HepG2 (cell line): ENCODE results near the gene CACNG5. TPM values are rescaled to one million over a fixed set of nuclear protein-coding genes. Genes with fewer than 3 reads are reported as not detected.
A peak's percentile ranks its signal among the peaks of the same experiment; 100 is the strongest.

Experiments
- ARHGAP35 ChIP-seq: sonication (generic); formaldehyde crosslinking; IDR thresholded peaks from 2 replicates; pipeline ENCODE4 v1.9.0; 2022; ENCODE audit warnings: mild to moderate bottlenecking, inconsistent platforms, moderate library complexity, missing genetic modification reagents, borderline replicate concordance
- HNF4G ChIP-seq, 2 experiments: sonication (generic) in 1 of 2; formaldehyde crosslinking in 1 of 2; IDR thresholded peaks; 2 replicates each; pipeline versions ENCODE4 v1.4.0 to v1.6.1; 2011 to 2020; ENCODE audit warnings: borderline replicate concordance in 2 of 2, low read depth in 2 of 2, mild to moderate bottlenecking in 2 of 2, low read length in 1 of 2, missing genetic modification reagents in 1 of 2, moderate library complexity in 1 of 2
- HNRNPL ChIP-seq: fragments of 200-400 bp; formaldehyde crosslinking; IDR thresholded peaks from 2 replicates; pipeline ENCODE4 v1.6.1; 2017; ENCODE audit warnings: mild to moderate bottlenecking, low read depth, low read length
- IRF2 ChIP-seq: IDR thresholded peaks from 2 replicates; pipeline ENCODE4 v1.6.1; 2018; ENCODE audit warnings: missing genetic modification reagents, missing compliant biosample characterization
- JUND ChIP-seq: sonication (generic); formaldehyde crosslinking; IDR thresholded peaks from 2 replicates; pipeline ENCODE4 v1.8.0; 2022; ENCODE audit warnings: mild to moderate bottlenecking, missing genetic modification reagents
- NKX3-1 ChIP-seq: sonication (generic); formaldehyde crosslinking; IDR thresholded peaks from 2 replicates; pipeline ENCODE4 v1.5.0; 2020; ENCODE audit warnings: missing genetic modification reagents
- SRSF4 ChIP-seq: fragments of 200-400 bp; formaldehyde crosslinking; IDR thresholded peaks from one replicate; pipeline ENCODE4 v1.6.1; 2018; ENCODE audit warnings: mild to moderate bottlenecking, low read depth, low read length, moderate library complexity; ENCODE audit not compliant: poor library complexity, severe bottlenecking
- TAF1 ChIP-seq: sonication (generic); formaldehyde crosslinking; IDR thresholded peaks from 2 replicates; pipeline ENCODE4 v1.4.0; 2020; ENCODE audit warnings: missing genetic modification reagents
- ZFX ChIP-seq: sonication (generic); formaldehyde crosslinking; IDR thresholded peaks from 2 replicates; pipeline ENCODE4 v1.4.0; 2020; ENCODE audit warnings: mild to moderate bottlenecking, low read depth, missing genetic modification reagents, moderate library complexity
- ZNF232 ChIP-seq: sonication (generic); formaldehyde crosslinking; IDR thresholded peaks from 2 replicates; pipeline ENCODE4 v1.4.0; 2020; ENCODE audit warnings: missing genetic modification reagents, borderline replicate concordance
- ZNF263 ChIP-seq: sonication (generic); formaldehyde crosslinking; IDR thresholded peaks from 2 replicates; pipeline ENCODE4 v1.4.0; 2020; ENCODE audit warnings: missing genetic modification reagents
- ZNF34 ChIP-seq: sonication (generic); formaldehyde crosslinking; IDR thresholded peaks from 2 replicates; pipeline ENCODE4 v1.4.0; 2020; ENCODE audit warnings: mild to moderate bottlenecking, missing genetic modification reagents, borderline replicate concordance
- ZNF383 ChIP-seq: sonication (generic); formaldehyde crosslinking; IDR thresholded peaks from 2 replicates; pipeline ENCODE4 v1.4.0; 2020; ENCODE audit warnings: missing genetic modification reagents, mild to moderate bottlenecking, borderline replicate concordance
- ZNF556 ChIP-seq: sonication (generic); formaldehyde crosslinking; IDR thresholded peaks from 2 replicates; pipeline ENCODE4 v1.4.0; 2020; ENCODE audit warnings: mild to moderate bottlenecking, missing genetic modification reagents, borderline replicate concordance
- ZNF7 ChIP-seq: IDR thresholded peaks from 2 replicates; pipeline ENCODE4 v1.6.1; 2016; ENCODE audit warnings: missing biosample characterization, missing genetic modification reagents
- ZNF841 ChIP-seq: sonication (generic); formaldehyde crosslinking; IDR thresholded peaks from 2 replicates; pipeline ENCODE4 v1.8.1; 2023; ENCODE audit warnings: missing genetic modification reagents, borderline replicate concordance
- polyA plus RNA-seq, 8 experiments: library from polyadenylated mRNA; depleted of rRNA in 3 of 8; stranded (reverse) in 7 of 8; unstranded in 1 of 8; fragments of >200 nt; fragmentation: Illumina TruSeq in 4 of 8; extraction: Trizol in 4 of 8; gene quantifications; 2 replicates each; pipeline versions ENCODE4 v1.2.1 to v1.2.3, GENCODE V29; 2011 to 2016; ENCODE audit warnings: low read depth in 4 of 8, missing spikeins in 1 of 8, mixed read lengths in 1 of 8; ENCODE audit not compliant: insufficient read depth in 1 of 8
- total RNA-seq, 5 experiments: library from RNA; depleted of rRNA; stranded (reverse); fragments of >200 nt; fragmentation: Illumina TruSeq; extraction: Trizol; gene quantifications; 2 replicates each; pipeline ENCODE4 v1.2.3, GENCODE V29; 2016; ENCODE audit warnings: low read depth in 1 of 5
- TF ChIP-seq, protein P1 (sequence below): sonication (generic); formaldehyde crosslinking; IDR thresholded peaks from 2 replicates; pipeline ENCODE4 v1.5.0; 2020; ENCODE audit warnings: mild to moderate bottlenecking, missing genetic modification reagents
- TF ChIP-seq, protein P2 (sequence below): sonication (generic); formaldehyde crosslinking; IDR thresholded peaks from 2 replicates; pipeline ENCODE4 v1.8.0; 2022; ENCODE audit warnings: mild to moderate bottlenecking, missing genetic modification reagents, moderate library complexity
- TF ChIP-seq, protein P3 (sequence below): sonication (generic); formaldehyde crosslinking; IDR thresholded peaks from 2 replicates; pipeline ENCODE4 v1.5.1; 2020; ENCODE audit warnings: missing genetic modification reagents, mild to moderate bottlenecking, borderline replicate concordance
- TF ChIP-seq, protein P4 (sequence below): sonication (generic); formaldehyde crosslinking; IDR thresholded peaks from 2 replicates; pipeline ENCODE4 v1.4.0; 2020; ENCODE audit warnings: mild to moderate bottlenecking, missing genetic modification reagents
- TF ChIP-seq, protein P5 (sequence below): sonication (generic); formaldehyde crosslinking; IDR thresholded peaks from 2 replicates; pipeline ENCODE4 v1.4.0; 2020; ENCODE audit warnings: missing genetic modification reagents

Gene CACNG5
- total and polyA plus RNA-seq, 2 of the 13 experiments (the other 11 are each of a cell fraction or from before 2014, with no cell fraction given) = not detected

DNA sequence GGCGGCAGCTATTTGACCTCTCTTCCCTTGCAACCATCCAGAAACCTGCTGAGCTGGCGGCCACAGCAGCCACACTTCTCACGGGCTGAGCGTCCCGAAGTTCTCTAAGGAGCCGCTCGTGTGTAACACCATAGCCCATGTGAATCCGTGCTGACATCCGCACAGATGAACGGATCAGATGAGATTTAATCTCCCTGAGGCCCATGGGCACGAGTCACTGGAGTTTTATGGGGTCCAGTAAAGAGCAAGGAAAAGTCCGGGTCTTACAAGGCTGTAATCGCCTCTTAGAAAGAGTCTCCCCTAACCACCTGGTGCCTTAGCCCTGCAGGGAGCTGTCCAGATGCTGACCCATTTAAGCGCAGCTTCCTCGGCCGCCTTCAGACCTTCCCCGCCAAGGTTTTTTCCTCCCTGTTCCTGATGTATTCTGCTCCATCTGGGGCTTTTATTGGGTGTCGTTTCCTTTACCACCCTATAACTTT is 5.5 kb upstream of the CACNG5 start (continued):
- TF ChIP-seq ZNF263 (CRISPR knock-in tag) (0 out of 2 replicates have a peak, but pooled peaks have one; percentile 40), HNF4G (IDR thresholded peaks at IDR 0.05; ENCODE audit: borderline replicate concordance, low read depth, low read length) (no peak), HNF4G (CRISPR knock-in tag; IDR thresholded peaks at IDR 0.05; ENCODE audit: borderline replicate concordance, low read depth) (no peak), ZNF383 (CRISPR knock-in tag) (no peak), ZNF232 (CRISPR knock-in tag) (peak; percentile 80; the same call in 1 of the 2 replicates), IRF2 (CRISPR knock-in tag) (no peak), ZNF34 (no peak), ZNF7 (no peak), ZNF841 (CRISPR knock-in tag) (no peak), TAF1 (no peak), JUND (CRISPR knock-in tag) (no peak), SRSF4 (no peak), ARHGAP35 (CRISPR knock-in tag) (no peak), ZNF556 (no peak), ZFX (no peak), HNRNPL (no peak), NKX3-1 (CRISPR knock-in tag) (no peak)
- TF ChIP-seq, protein P1, sequence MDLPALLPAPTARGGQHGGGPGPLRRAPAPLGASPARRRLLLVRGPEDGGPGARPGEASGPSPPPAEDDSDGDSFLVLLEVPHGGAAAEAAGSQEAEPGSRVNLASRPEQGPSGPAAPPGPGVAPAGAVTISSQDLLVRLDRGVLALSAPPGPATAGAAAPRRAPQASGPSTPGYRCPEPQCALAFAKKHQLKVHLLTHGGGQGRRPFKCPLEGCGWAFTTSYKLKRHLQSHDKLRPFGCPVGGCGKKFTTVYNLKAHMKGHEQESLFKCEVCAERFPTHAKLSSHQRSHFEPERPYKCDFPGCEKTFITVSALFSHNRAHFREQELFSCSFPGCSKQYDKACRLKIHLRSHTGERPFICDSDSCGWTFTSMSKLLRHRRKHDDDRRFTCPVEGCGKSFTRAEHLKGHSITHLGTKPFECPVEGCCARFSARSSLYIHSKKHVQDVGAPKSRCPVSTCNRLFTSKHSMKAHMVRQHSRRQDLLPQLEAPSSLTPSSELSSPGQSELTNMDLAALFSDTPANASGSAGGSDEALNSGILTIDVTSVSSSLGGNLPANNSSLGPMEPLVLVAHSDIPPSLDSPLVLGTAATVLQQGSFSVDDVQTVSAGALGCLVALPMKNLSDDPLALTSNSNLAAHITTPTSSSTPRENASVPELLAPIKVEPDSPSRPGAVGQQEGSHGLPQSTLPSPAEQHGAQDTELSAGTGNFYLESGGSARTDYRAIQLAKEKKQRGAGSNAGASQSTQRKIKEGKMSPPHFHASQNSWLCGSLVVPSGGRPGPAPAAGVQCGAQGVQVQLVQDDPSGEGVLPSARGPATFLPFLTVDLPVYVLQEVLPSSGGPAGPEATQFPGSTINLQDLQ (CRISPR knock-in tag) = no peak
- TF ChIP-seq, protein P2, sequence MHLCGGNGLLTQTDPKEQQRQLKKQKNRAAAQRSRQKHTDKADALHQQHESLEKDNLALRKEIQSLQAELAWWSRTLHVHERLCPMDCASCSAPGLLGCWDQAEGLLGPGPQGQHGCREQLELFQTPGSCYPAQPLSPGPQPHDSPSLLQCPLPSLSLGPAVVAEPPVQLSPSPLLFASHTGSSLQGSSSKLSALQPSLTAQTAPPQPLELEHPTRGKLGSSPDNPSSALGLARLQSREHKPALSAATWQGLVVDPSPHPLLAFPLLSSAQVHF (CRISPR knock-in tag) = no peak
- TF ChIP-seq, protein P3, sequence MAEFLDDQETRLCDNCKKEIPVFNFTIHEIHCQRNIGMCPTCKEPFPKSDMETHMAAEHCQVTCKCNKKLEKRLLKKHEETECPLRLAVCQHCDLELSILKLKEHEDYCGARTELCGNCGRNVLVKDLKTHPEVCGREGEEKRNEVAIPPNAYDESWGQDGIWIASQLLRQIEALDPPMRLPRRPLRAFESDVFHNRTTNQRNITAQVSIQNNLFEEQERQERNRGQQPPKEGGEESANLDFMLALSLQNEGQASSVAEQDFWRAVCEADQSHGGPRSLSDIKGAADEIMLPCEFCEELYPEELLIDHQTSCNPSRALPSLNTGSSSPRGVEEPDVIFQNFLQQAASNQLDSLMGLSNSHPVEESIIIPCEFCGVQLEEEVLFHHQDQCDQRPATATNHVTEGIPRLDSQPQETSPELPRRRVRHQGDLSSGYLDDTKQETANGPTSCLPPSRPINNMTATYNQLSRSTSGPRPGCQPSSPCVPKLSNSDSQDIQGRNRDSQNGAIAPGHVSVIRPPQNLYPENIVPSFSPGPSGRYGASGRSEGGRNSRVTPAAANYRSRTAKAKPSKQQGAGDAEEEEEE (CRISPR knock-in tag) = no peak
- TF ChIP-seq, protein P4, sequence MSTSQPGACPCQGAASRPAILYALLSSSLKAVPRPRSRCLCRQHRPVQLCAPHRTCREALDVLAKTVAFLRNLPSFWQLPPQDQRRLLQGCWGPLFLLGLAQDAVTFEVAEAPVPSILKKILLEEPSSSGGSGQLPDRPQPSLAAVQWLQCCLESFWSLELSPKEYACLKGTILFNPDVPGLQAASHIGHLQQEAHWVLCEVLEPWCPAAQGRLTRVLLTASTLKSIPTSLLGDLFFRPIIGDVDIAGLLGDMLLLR = no peak
- TF ChIP-seq, protein P5, sequence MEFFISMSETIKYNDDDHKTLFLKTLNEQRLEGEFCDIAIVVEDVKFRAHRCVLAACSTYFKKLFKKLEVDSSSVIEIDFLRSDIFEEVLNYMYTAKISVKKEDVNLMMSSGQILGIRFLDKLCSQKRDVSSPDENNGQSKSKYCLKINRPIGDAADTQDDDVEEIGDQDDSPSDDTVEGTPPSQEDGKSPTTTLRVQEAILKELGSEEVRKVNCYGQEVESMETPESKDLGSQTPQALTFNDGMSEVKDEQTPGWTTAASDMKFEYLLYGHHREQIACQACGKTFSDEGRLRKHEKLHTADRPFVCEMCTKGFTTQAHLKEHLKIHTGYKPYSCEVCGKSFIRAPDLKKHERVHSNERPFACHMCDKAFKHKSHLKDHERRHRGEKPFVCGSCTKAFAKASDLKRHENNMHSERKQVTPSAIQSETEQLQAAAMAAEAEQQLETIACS (CRISPR knock-in tag) = no peak
